Upper lobe of left lung (tissue), 6 donors: ENCODE results near the gene GLB1L3. TPM values are rescaled to one million over a fixed set of nuclear protein-coding genes. Genes with fewer than 3 reads are reported as not detected.
"Not testable (repeated sequence)": the region's sequence is repeated elsewhere in the genome, so short reads cannot be mapped to it uniquely, and the experiment has no call there.

ENCODE experiments used
- ATAC-seq, 2 donors: fragments of 200-7000 bp; cut with Tn5 transposase; one replicate each; pipeline ENCODE4 v1.9.1; 2022; ENCODE audit warnings: mild to moderate bottlenecking in 2 of 2, moderate library complexity in 2 of 2; ENCODE audit not compliant: low FRiP score in 2 of 2
- DNase-seq, 2 donors: peaks; one replicate each; pipeline ENCODE4 v3.0.0-alpha.2; 2019 to 2020
- H3K27ac ChIP-seq, 4 donors: fragments of 200-600 bp; sonication (generic); one replicate each; pipeline ENCODE4 v1.5.1; 2016 to 2019
- H3K27me3 ChIP-seq, 4 donors: fragments of 200-600 bp; sonication (generic); one replicate each; pipeline ENCODE4 v1.5.1; 2017 to 2019
- H3K36me3 ChIP-seq, 4 donors: fragments of 200-600 bp; sonication (generic); one replicate each; pipeline ENCODE4 v1.5.1; 2016 to 2019
- H3K4me1 ChIP-seq, 4 donors: fragments of 200-600 bp; sonication (generic); one replicate each; pipeline ENCODE4 v1.5.1; 2018 to 2019
- H3K4me3 ChIP-seq, 4 donors: fragments of 200-600 bp; sonication (generic); one replicate each; pipeline ENCODE4 v1.5.1; 2017 to 2019; ENCODE audit warnings: mild to moderate bottlenecking in 2 of 4, moderate library complexity in 1 of 4
- H3K9me3 ChIP-seq, 4 donors: fragments of 200-600 bp; sonication (generic); one replicate each; pipeline ENCODE4 v1.5.1; 2018 to 2019
- EP300 ChIP-seq, 4 donors: sonication (generic); formaldehyde crosslinking; IDR thresholded peaks; one replicate each; pipeline ENCODE4 v1.5.1; 2017; ENCODE audit warnings: antibody characterized with exemption in 4 of 4, control low read depth in 2 of 4
- POLR2A ChIP-seq, 4 donors: fragments of 450-650 bp; IDR thresholded peaks; one replicate each; pipeline ENCODE4 v1.5.1; 2016 to 2017; ENCODE audit warnings: antibody characterized with exemption in 4 of 4, mild to moderate bottlenecking in 2 of 4
- POLR2AphosphoS5 ChIP-seq, 2 donors: sonication (generic); formaldehyde crosslinking; IDR thresholded peaks; one replicate each; pipeline ENCODE4 v1.5.1; 2017; ENCODE audit warnings: antibody characterized with exemption in 2 of 2
- WGBS, 2 donors: methylation state at CpG; one replicate each; pipeline ENCODE4 v1.1.5; 2017 to 2018; 5-methylcytosine and 5-hydroxymethylcytosine counted together
- total RNA-seq, 6 donors: library from RNA; depleted of rRNA in 4 of 6; stranded (reverse); fragments of >200 nt in 4 of 6; gene quantifications; one replicate each; pipeline versions ENCODE4 v1.1.0 to v1.2.1, GENCODE V29; 2016 to 2021
- TF ChIP-seq, protein P1 (sequence below), 6 experiments: fragments of 450-650 bp in 4 of 6; fragments of 200-600 bp in 2 of 6; sonication (generic) in 2 of 6; IDR thresholded peaks; one replicate each; pipeline ENCODE4 v1.5.1; 2016 to 2019; ENCODE audit warnings: antibody characterized with exemption in 6 of 6
- donor health status: DM: no; HTN: no; CAD: no; lungs with moderate emphysema.
- donor health status: DM: no; HTN: yes; CAD: no; lungs with severe emphysema.

Gene GLB1L3
- total RNA-seq, 6 donors from 2014 or later: 0.17 to 1.3 (median 1.0) TPM; not detected in 2

DNA sequence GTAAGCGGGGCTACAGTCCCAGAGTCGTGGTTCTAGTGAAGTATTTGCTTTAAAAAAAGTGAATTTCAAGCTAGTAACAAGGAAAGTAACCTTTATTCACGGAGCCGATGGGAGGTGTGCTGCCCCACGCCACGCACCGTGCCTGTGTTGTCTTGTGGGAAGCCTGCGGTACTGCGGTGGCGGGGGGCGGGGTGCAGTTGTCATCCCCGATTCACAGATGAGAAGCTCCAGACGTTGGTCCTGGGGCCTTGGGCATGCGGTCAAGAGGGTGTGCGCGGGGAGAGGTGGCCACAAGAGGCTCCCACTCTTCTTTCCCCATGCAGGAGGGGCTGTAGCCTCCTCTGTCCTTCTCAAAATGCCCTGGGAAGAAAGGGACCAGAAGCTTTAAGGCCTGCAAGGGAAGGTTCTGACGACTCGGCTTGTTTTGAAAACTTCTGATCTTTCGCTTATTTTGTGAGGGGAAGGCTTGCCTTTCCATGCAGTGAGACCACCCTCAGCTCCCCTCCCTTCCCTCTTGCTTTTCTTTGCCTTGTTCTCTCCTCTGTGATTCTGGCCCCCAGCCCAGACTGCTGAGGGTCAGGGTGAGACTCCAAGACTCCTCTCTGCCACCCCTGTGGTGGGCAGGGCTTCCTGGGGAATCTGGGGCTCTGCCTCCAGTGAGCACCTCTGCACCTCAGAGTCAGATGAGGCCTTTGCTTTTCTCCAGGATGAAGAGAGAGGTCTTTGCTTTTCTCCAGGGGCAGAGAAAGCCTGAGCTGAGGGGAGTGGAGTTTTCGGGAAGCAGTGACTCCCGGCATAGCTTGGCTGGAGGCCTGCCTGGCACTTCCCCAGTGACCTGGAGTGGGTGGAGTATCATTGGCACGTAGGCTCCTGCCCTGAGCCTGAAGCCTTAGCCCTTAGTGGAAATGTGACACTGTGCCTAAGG lies 6.2 kb downstream of the GLB1L3 start:
- TF ChIP-seq EP300 (IDR thresholded peaks at IDR 0.05) (no peak), POLR2AphosphoS5 (IDR thresholded peaks at IDR 0.05) (no peak), POLR2A (IDR thresholded peaks at IDR 0.05) (no peak)
- TF ChIP-seq, protein P1, sequence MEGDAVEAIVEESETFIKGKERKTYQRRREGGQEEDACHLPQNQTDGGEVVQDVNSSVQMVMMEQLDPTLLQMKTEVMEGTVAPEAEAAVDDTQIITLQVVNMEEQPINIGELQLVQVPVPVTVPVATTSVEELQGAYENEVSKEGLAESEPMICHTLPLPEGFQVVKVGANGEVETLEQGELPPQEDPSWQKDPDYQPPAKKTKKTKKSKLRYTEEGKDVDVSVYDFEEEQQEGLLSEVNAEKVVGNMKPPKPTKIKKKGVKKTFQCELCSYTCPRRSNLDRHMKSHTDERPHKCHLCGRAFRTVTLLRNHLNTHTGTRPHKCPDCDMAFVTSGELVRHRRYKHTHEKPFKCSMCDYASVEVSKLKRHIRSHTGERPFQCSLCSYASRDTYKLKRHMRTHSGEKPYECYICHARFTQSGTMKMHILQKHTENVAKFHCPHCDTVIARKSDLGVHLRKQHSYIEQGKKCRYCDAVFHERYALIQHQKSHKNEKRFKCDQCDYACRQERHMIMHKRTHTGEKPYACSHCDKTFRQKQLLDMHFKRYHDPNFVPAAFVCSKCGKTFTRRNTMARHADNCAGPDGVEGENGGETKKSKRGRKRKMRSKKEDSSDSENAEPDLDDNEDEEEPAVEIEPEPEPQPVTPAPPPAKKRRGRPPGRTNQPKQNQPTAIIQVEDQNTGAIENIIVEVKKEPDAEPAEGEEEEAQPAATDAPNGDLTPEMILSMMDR (IDR thresholded peaks at IDR 0.05): no peak
- Histone ChIP-seq H3K9me3 (no peaks in the 10 kb centered on the region), H3K27me3 (peaks cover 0 to 6% (median 3%) of the 10 kb centered on the region in 4 donors), H3K4me3 (no peak overlapping the region), H3K27ac (no peak overlapping the region), H3K36me3 (no peaks in the 10 kb centered on the region), H3K4me1 (peaks cover under 1 to 2% (median 1%) of the 10 kb centered on the region in 4 donors)
- ATAC-seq: peak in 1 of 2 donors; percentile 28
- WGBS, 2 donors: 84 to 88% methylated on average over 22 of the region's 22 CpGs
- peak; percentile 48 to 75 for DNase-seq

DNA sequence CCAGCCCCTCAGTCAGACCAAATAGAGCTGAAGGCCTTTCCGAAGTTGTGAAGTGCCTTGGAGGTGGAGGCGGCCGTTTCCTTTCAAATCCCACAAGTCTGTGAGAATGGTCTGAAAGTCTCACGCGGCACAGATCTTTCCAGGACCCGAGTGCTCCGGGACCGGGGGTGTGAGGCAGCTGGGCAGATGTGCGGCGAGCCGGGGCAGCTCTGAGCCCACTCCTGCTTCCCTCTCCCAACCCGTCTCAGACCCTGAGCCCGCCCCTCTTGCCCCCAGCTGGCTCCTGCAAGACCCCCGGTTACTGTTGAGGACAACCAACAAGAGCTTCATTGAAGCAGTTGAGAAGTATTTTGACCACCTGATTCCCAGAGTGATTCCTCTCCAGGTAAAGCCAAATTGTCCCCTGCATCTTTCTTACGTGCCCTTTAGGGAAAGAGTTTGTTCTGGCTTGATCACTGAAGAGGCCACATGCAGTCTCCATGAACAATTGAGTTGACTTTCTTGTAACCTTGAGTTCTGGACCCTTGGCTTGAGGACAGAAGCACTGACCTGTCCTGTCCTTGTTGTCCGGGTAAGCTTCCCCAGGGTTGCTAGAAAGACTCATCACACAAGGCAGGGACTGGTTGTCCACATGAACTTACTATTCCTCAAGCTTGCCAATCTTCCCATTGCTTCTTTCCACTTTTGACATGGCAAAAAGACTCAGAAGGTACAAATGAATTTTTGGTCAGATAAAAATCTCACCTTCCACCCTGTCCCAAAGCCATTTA lies 7.5 kb downstream of the GLB1L3 start:
- TF ChIP-seq EP300 (IDR thresholded peaks at IDR 0.05): no peak
- TF ChIP-seq, protein P1 (IDR thresholded peaks at IDR 0.05): no peak
- no peak for TF ChIP-seq POLR2A (IDR thresholded peaks at IDR 0.05)
- TF ChIP-seq POLR2AphosphoS5 (IDR thresholded peaks at IDR 0.05): no peak
- 85 to 88% methylated on average over 14 to 16 of the region's 16 CpGs for WGBS, 2 donors
- ATAC-seq (no peak), DNase-seq (peak in 1 of 2 donors; percentile 52)
- no peak overlapping the region for H3K27ac ChIP-seq
- H3K36me3 ChIP-seq: no peaks in the 10 kb centered on the region
- no peaks in the 10 kb centered on the region for H3K27me3 ChIP-seq
- H3K4me1 ChIP-seq: no peaks in the 10 kb centered on the region
- no peak overlapping the region for H3K4me3 ChIP-seq
- H3K9me3 ChIP-seq: no peaks in the 10 kb centered on the region

DNA sequence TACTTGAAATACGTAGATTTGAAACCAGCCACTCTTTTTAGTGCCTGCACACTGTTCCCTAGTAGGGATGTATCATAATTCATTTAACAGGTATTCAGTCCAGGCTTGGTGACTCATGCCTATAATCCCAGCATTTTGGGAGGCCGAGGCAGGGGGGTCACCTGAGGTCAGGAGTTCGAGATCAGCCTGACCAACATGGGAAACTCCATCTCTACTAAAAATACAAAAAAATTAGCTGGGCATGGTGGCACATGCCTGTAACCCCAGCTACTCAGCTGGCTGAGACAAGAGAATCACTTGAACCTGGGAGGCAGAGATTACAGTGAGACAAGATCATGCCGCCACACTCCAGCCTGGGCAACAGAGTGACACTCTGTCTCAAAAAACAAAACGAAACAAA lies 8.2 kb downstream of the GLB1L3 start:
- WGBS, 2 donors: 90 to 94% methylated on average over 5 of the region's 5 CpGs
- not testable (repeated sequence) for DNase-seq, H3K4me1 ChIP-seq, H3K36me3 ChIP-seq, H3K27ac ChIP-seq, H3K27me3 ChIP-seq, H3K9me3 ChIP-seq, H3K4me3 ChIP-seq, ATAC-seq

DNA sequence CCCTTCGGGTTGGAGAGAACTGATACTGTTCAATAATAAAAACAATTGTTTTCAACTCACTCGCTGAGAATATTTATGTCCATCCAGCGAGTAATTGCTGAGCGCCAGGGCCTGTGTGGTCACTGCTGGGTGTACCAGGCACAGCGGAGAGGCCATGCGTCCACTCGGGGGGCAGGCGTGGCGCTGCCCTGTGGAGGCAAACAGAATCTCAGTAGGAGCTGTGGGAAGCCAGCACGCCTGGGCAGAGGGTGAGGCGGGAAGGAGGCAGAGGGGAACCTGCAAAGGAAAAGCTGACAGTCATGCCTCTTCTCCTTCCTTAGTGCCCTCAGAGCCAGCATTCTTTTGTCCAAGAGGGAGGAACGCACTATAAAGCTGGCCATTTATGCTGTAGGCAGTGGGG lies 11.4 kb downstream of the GLB1L3 start:
- Histone ChIP-seq H3K27me3 (no peaks in the 10 kb centered on the region), H3K4me3 (no peak overlapping the region), H3K9me3 (no peaks in the 10 kb centered on the region), H3K36me3 (no peaks in the 10 kb centered on the region), H3K4me1 (no peaks in the 10 kb centered on the region), H3K27ac (no peak overlapping the region)
- TF ChIP-seq EP300 (IDR thresholded peaks at IDR 0.05): no peak
- TF ChIP-seq POLR2A (IDR thresholded peaks at IDR 0.05): no peak
- TF ChIP-seq, protein P1 (IDR thresholded peaks at IDR 0.05): no peak
- TF ChIP-seq POLR2AphosphoS5 (IDR thresholded peaks at IDR 0.05): no peak
- peak in 1 of 2 donors; percentile 55 for DNase-seq
- no peak for ATAC-seq
- 89 to 91% methylated on average over 12 of the region's 12 CpGs for WGBS, 2 donors

DNA sequence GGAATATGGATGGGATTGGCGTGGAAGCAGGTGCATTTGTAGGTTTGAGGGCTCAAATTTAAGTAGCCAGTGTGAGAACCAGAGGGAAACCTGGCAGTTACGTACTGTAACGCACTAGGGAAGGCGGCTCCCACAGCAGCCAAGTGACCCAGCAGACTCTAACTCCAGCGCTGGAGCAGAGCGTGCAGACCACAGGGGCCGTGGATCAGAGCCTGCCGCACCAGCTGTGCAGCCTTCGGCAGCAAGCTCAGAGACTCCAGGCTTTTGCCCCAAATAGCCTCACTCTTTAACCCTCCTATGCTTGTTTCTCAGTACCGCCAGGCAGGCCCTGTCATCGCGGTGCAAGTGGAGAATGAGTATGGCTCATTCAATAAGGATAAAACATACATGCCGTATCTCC lies 12.3 kb downstream of the GLB1L3 start:
- Histone ChIP-seq H3K27me3 (no peaks in the 10 kb centered on the region), H3K4me1 (no peaks in the 10 kb centered on the region), H3K9me3 (no peaks in the 10 kb centered on the region), H3K27ac (no peak overlapping the region), H3K36me3 (no peaks in the 10 kb centered on the region), H3K4me3 (no peak overlapping the region)
- TF ChIP-seq, protein P1 (IDR thresholded peaks at IDR 0.05): no peak
- TF ChIP-seq POLR2AphosphoS5 (IDR thresholded peaks at IDR 0.05) (no peak), POLR2A (IDR thresholded peaks at IDR 0.05) (no peak), EP300 (IDR thresholded peaks at IDR 0.05) (no peak)
- 89 to 92% methylated on average over 12 to 13 of the region's 13 CpGs for WGBS, 2 donors
- no peak for ATAC-seq
- peak in 1 of 2 donors; percentile 23 for DNase-seq
